Mammary epithelial cell (primary cell): ENCODE data around the gene CCN6.

Experiments used
- CTCF ChIP-seq, 2 donors: IDR thresholded peaks in 1 of 2; conservative IDR thresholded peaks in 1 of 2; 2 replicates each; pipeline ENCODE4 v1.5.1; 2011 to 2012; ENCODE audit warnings: inconsistent platforms in 2 of 2, low read length in 2 of 2, mild to moderate bottlenecking in 2 of 2, control low read depth in 1 of 2, low read depth in 1 of 2; ENCODE audit not compliant: insufficient read depth in 1 of 2; ENCODE audit errors: extremely low read depth in 1 of 2
- EZH2 ChIP-seq: IDR thresholded peaks from 2 replicates; pipeline ENCODE4 v1.6.1; 2012; ENCODE audit warnings: low read length, inconsistent platforms, borderline replicate concordance

GRCh38 chr6:112065426-112065986 lies 11.6 kb downstream of the CCN6 start:
- TF ChIP-seq CTCF (conservative IDR thresholded peaks at IDR 0.05 in 1 of 2, IDR thresholded peaks at IDR 0.05 in 1 of 2; ENCODE audit: extremely low read depth in 1 of 2, insufficient read depth in 1 of 2, low read depth in 1 of 2, low read length in 2 of 2) = no peak
- no peak for TF ChIP-seq EZH2
